Right atrium auricular region (tissue), 2 donors: ENCODE results near the gene LAMC2. TPM values are rescaled to one million over a fixed set of nuclear protein-coding genes. Genes with fewer than 3 reads are reported as not detected.

Experiments
- DNase-seq: peaks from one replicate; pipeline ENCODE4 v3.0.0-alpha.2; 2019; ENCODE audit warnings: low spot score
- H3K27ac ChIP-seq, 2 donors: fragments of 200-600 bp; sonication (generic); 1 replicate in 1 of 2; 2 replicates in 1 of 2; pipeline ENCODE4 v1.5.1; 2016 to 2019
- H3K27me3 ChIP-seq, 2 donors: fragments of 200-600 bp; sonication (generic); one replicate each; pipeline versions ENCODE4 v1.5.1 to v1.6.0; 2017 to 2019
- H3K36me3 ChIP-seq: fragments of 200-600 bp; sonication (generic); one replicate; pipeline ENCODE4 v1.5.1; 2016
- H3K4me1 ChIP-seq, 2 donors: fragments of 200-600 bp; sonication (generic); one replicate each; pipeline versions ENCODE4 v1.5.1 to v1.6.0; 2017 to 2019
- H3K4me3 ChIP-seq, 2 donors: fragments of 200-600 bp; sonication (generic); 1 replicate in 1 of 2; 2 replicates in 1 of 2; pipeline ENCODE4 v1.5.1; 2017 to 2019; ENCODE audit warnings: mild to moderate bottlenecking in 1 of 2, moderate library complexity in 1 of 2
- H3K9me3 ChIP-seq, 2 donors: fragments of 200-600 bp; sonication (generic); one replicate each; pipeline ENCODE4 v1.5.1; 2019
- total RNA-seq, 2 donors: library from RNA; depleted of rRNA; stranded (reverse); fragments of >200 nt; gene quantifications; one replicate each; pipeline ENCODE4 v1.1.0, GENCODE V29; 2016
- TF ChIP-seq, protein P1 (sequence below), 2 donors: fragments of 200-600 bp; sonication (generic); IDR thresholded peaks; one replicate each; pipeline ENCODE4 v1.5.1; 2019; ENCODE audit warnings: antibody characterized with exemption in 2 of 2

Gene LAMC2
- total RNA-seq, 2 donors from 2014 or later = 2.6 to 4.9 TPM

DNA sequence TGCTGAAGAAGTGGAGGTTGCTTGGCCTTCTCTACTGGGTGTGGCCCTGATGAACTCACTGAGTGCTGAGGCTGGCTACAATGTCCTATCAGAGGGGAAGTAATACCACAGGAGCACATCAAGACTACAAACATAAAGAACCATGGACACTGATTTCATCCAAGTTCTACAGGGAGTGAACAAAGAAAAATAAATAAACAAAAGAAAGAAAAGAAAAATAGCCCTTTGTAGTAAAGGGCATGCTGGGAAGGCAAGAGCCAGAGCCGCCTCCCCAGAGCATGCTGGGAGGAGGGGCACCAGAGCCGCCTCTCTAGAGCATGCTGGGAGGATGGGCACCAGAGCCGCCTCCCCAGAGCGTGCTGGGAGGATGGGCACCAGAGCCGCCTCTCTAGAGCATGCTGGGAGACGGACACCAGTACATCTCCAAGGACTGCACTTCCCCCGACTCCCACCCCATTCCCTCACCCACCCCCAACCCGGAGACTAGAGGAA lies 65.9 kb downstream of the LAMC2 start:
- TF ChIP-seq, protein P1, sequence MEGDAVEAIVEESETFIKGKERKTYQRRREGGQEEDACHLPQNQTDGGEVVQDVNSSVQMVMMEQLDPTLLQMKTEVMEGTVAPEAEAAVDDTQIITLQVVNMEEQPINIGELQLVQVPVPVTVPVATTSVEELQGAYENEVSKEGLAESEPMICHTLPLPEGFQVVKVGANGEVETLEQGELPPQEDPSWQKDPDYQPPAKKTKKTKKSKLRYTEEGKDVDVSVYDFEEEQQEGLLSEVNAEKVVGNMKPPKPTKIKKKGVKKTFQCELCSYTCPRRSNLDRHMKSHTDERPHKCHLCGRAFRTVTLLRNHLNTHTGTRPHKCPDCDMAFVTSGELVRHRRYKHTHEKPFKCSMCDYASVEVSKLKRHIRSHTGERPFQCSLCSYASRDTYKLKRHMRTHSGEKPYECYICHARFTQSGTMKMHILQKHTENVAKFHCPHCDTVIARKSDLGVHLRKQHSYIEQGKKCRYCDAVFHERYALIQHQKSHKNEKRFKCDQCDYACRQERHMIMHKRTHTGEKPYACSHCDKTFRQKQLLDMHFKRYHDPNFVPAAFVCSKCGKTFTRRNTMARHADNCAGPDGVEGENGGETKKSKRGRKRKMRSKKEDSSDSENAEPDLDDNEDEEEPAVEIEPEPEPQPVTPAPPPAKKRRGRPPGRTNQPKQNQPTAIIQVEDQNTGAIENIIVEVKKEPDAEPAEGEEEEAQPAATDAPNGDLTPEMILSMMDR (IDR thresholded peaks at IDR 0.05) = no peak
- no peak overlapping the region for H3K4me3 ChIP-seq
- H3K4me1 ChIP-seq = peaks cover 0 to 5% of the 10 kb centered on the region in 2 donors
- H3K9me3 ChIP-seq = peaks cover 0 to 8% of the 10 kb centered on the region in 2 donors
- no peaks in the 10 kb centered on the region for H3K36me3 ChIP-seq
- H3K27ac ChIP-seq = no peak overlapping the region
- no peaks in the 10 kb centered on the region for H3K27me3 ChIP-seq
- no peak for DNase-seq

DNA sequence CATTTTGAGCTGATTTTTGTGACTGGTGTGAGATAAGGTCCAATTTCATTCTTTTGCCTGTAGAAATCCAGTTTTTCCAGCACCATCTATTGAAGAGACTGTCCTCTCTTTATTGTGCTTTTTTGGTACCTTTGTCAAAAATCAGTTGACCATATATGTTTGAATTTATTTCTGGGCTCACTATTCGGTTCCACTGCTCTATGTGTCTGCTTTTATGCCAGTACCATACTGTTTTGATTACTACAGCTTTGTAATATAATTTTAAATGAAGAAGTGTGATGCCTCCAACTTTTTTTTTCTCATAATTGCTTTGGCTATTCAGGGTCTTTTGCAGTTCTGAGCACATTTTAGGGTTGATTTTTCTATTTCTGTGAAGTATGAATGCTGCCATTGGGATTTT lies 69.0 kb downstream of the LAMC2 start:
- DNase-seq = no peak
- Histone ChIP-seq H3K4me1 (no peaks in the 10 kb centered on the region), H3K27ac (no peak overlapping the region), H3K27me3 (no peaks in the 10 kb centered on the region), H3K36me3 (no peaks in the 10 kb centered on the region), H3K4me3 (no peak overlapping the region), H3K9me3 (peaks cover 0 to 8% of the 10 kb centered on the region in 2 donors)
- TF ChIP-seq, protein P1 (IDR thresholded peaks at IDR 0.05) = no peak

DNA sequence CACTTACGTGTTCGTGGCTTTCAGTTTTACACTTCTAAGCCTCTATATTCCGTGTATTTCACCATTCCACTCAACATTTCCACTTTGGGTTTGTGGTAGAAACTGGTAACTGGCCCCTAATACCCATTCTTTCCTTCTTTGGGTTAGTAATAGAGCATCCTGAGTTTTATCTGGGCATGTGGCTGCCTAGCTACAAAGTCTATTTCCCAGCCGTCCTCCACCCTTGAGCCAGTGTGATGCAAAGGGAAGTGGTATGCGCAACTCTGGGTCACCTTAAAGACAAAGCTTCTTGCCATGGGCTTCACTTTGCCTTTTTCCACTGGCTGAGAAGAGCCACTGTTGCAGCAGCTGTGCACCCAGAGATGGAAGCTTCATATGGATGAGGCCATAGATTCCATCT lies 73.9 kb downstream of the LAMC2 start:
- DNase-seq = no peak
- Histone ChIP-seq H3K36me3 (no peaks in the 10 kb centered on the region), H3K4me1 (no peaks in the 10 kb centered on the region), H3K27ac (no peak overlapping the region), H3K4me3 (no peak overlapping the region), H3K9me3 (peaks cover 0 to 5% of the 10 kb centered on the region in 2 donors), H3K27me3 (no peaks in the 10 kb centered on the region)
- TF ChIP-seq, protein P1 (IDR thresholded peaks at IDR 0.05) = no peak

DNA sequence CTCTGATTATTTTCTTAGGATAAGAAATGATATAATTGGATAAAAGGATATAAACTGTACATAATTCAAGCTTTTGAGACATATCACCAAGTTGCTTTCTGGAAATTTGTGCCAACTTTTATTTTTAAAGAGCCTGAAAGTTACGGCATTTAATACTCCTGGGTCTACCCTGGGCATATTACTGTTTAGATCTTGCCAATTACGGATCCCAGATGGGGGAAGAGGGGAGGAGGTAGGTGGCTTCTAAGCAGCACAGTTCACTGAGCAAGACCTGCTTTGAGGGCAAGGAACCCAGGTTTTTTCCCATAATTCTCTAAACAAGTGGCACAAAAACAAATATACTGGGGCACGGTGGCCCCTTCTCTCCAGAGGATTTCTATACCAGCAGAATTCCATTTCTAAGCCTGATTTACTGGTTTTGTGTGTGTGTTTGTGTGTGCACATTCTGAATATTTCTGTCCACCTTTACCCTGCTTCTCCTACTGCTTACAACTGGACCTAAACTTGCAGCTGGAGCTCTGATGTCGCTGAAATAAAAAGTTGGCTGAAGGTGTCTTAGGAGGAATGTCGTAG lies 76.7 kb downstream of the LAMC2 start:
- TF ChIP-seq, protein P1 (IDR thresholded peaks at IDR 0.05) = no peak
- H3K9me3 ChIP-seq = no peaks in the 10 kb centered on the region
- H3K27me3 ChIP-seq = no peaks in the 10 kb centered on the region
- no peaks in the 10 kb centered on the region for H3K36me3 ChIP-seq
- no peak for DNase-seq
- no peak overlapping the region for H3K4me3 ChIP-seq
- no peak overlapping the region for H3K27ac ChIP-seq
- peaks cover 0 to 3% of the 10 kb centered on the region in 2 donors for H3K4me1 ChIP-seq

DNA sequence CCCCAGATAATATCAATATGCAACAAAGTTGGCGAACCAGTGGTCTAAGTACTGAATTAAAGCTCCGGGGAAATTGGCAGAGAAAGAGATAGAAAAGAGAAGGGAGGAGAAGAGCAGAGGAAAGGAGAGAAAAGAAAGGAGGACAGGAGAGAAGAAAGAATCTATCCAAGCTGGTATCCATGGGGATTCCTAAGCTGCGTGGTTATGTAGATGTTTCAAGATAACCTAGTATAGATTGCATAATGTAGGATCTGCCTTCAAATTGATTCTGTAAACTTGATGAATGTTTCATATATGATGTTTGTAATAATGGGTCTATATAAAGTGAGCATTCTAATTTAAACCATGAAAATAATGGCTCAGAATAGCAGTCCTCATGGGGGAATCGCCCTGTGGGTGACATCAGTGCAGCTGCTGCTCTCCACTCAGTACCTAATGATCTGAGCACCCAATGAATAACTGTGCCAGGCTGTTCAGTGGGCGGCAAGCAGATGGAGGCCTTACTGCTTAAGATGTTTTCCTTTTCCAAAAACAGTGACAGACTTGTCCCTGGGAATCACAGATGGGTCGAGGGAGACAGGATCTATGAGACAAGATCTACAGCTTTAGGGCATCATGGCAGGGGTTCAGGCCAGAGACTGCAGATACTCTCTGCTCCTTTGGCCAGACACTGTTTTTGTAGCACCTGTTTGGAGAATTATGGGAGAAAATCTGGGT lies 78.0 kb downstream of the LAMC2 start:
- peaks cover 0 to 10% of the 10 kb centered on the region in 2 donors for H3K4me1 ChIP-seq
- H3K9me3 ChIP-seq = no peaks in the 10 kb centered on the region
- no peak overlapping the region for H3K4me3 ChIP-seq
- no peak overlapping the region for H3K27ac ChIP-seq
- TF ChIP-seq, protein P1 (IDR thresholded peaks at IDR 0.05) = no peak
- no peak for DNase-seq
- no peaks in the 10 kb centered on the region for H3K27me3 ChIP-seq
- H3K36me3 ChIP-seq = no peaks in the 10 kb centered on the region
